HepG2 (cell line): Measurements from ENCODE around the gene COMMD7. TPM values are rescaled to one million over a fixed set of nuclear protein-coding genes. Genes with fewer than 3 reads are reported as not detected.
A peak's percentile ranks its signal among the peaks of the same experiment; 100 is the strongest.

ENCODE experiments used
- AKAP8 ChIP-seq: sonication (generic); formaldehyde crosslinking; IDR thresholded peaks from 2 replicates; pipeline ENCODE4 v1.5.1; 2020; ENCODE audit warnings: mild to moderate bottlenecking, missing genetic modification reagents
- ARID3A ChIP-seq: IDR thresholded peaks from 2 replicates; pipeline ENCODE4 v1.6.1; 2012; ENCODE audit warnings: low read depth, low read length, improper control_type of control experiment
- GLMP ChIP-seq: sonication (generic); formaldehyde crosslinking; IDR thresholded peaks from 2 replicates; pipeline ENCODE4 v1.9.0; 2021; ENCODE audit warnings: missing genetic modification reagents, mild to moderate bottlenecking, borderline replicate concordance
- HIC2 ChIP-seq: sonication (generic); formaldehyde crosslinking; IDR thresholded peaks from 2 replicates; pipeline ENCODE4 v1.9.0; 2022; ENCODE audit warnings: low read depth, missing genetic modification reagents
- JUNB ChIP-seq: sonication (generic); formaldehyde crosslinking; IDR thresholded peaks from 2 replicates; pipeline ENCODE4 v1.8.0; 2022; ENCODE audit warnings: missing genetic modification reagents, mild to moderate bottlenecking, borderline replicate concordance
- MEIS2 ChIP-seq: sonication (generic); formaldehyde crosslinking; IDR thresholded peaks from 2 replicates; pipeline ENCODE4 v1.9.0; 2021; ENCODE audit warnings: mild to moderate bottlenecking, missing genetic modification reagents
- SMARCC2 ChIP-seq: fragments of 450-650 bp; IDR thresholded peaks from 2 replicates; pipeline ENCODE4 v1.6.1; 2017; ENCODE audit warnings: antibody characterized with exemption, mild to moderate bottlenecking
- ZBTB46 ChIP-seq: sonication (generic); formaldehyde crosslinking; IDR thresholded peaks from 2 replicates; pipeline ENCODE4 v1.4.0; 2020; ENCODE audit warnings: mild to moderate bottlenecking, missing genetic modification reagents, borderline replicate concordance
- ZNF138 ChIP-seq: sonication (generic); formaldehyde crosslinking; IDR thresholded peaks from 2 replicates; pipeline ENCODE4 v1.5.0; 2020; ENCODE audit warnings: mild to moderate bottlenecking, low read depth, missing genetic modification reagents
- ZNF646 ChIP-seq: sonication (generic); formaldehyde crosslinking; IDR thresholded peaks from 2 replicates; pipeline ENCODE4 v1.9.0; 2021; ENCODE audit warnings: mild to moderate bottlenecking, missing genetic modification reagents
- ZNF660 ChIP-seq: sonication (generic); formaldehyde crosslinking; IDR thresholded peaks from 2 replicates; pipeline ENCODE4 v1.5.1; 2020; ENCODE audit warnings: mild to moderate bottlenecking, low read depth, missing genetic modification reagents, borderline replicate concordance
- polyA plus RNA-seq, 8 experiments: library from polyadenylated mRNA; depleted of rRNA in 3 of 8; stranded (reverse) in 7 of 8; unstranded in 1 of 8; fragments of >200 nt; fragmentation: Illumina TruSeq in 4 of 8; extraction: Trizol in 4 of 8; gene quantifications; 2 replicates each; pipeline versions ENCODE4 v1.2.1 to v1.2.3, GENCODE V29; 2011 to 2016; ENCODE audit warnings: low read depth in 4 of 8, missing spikeins in 1 of 8, mixed read lengths in 1 of 8; ENCODE audit not compliant: insufficient read depth in 1 of 8
- total RNA-seq, 5 experiments: library from RNA; depleted of rRNA; stranded (reverse); fragments of >200 nt; fragmentation: Illumina TruSeq; extraction: Trizol; gene quantifications; 2 replicates each; pipeline ENCODE4 v1.2.3, GENCODE V29; 2016; ENCODE audit warnings: low read depth in 1 of 5
- TF ChIP-seq, protein P1 (sequence below): sonication (generic); formaldehyde crosslinking; IDR thresholded peaks from 2 replicates; pipeline ENCODE4 v1.4.0; 2020; ENCODE audit warnings: missing genetic modification reagents

COMMD7 gene
- total and polyA plus RNA-seq, 2 of the 13 experiments (the other 11 are each of a cell fraction or from before 2014, with no cell fraction given) = 42.1 to 53.3 TPM

DNA sequence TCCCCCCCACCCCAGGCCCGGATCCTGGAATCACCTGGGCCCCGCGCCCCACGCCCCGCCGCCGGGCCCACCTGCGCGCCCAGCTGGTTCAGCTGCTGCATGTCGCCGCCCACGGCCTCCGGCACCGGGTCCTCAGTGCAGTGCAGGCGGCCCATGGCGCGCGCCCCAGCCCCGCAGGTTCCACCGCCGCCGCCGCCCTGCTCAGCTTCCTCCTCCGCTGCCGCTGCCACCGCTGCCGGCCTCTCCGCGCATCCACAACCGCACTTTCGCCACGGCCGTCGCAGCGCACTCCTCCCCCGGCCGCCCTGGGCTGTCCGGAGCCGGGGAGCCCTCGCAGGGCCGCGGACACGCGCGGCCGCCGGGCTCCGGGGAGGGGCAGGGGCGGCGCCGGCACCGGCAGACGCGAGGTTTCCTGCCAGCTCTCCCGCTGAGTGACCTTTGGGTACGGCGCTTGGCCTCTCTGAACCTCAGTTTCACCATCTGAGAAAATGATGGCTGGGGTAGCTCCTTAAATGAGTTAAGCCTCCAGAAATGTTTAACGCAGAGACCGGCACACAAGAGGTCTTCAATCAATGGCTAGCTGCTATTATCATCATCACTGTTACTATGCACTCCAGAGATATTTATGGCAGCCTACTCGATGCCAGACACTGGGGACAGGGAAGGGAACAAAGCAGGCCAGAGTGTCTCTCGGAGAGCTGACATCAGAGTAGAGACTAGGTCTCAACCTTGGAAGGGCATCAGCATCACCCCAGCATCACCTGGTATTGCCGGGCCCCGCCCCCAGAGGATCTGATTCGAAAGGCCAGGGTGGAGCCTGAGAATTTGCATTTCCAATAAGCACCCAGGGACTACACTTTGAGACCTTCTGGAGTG, at the start of gene COMMD7 (continued):
- TF ChIP-seq ZNF646 (no peak), ZNF660 (no peak), MEIS2 (CRISPR knock-in tag) (peak; percentile 89; the same call in 1 of the 2 replicates), GLMP (CRISPR knock-in tag) (no peak), ARID3A (no peak), JUNB (CRISPR knock-in tag) (no peak), SMARCC2 (no peak), AKAP8 (CRISPR knock-in tag) (no peak), ZBTB46 (no peak), HIC2 (peak; percentile 31; the same call in 1 of the 2 replicates), ZNF138 (0 out of 2 replicates have a peak, but pooled peaks have one; percentile 50)
- TF ChIP-seq, protein P1, sequence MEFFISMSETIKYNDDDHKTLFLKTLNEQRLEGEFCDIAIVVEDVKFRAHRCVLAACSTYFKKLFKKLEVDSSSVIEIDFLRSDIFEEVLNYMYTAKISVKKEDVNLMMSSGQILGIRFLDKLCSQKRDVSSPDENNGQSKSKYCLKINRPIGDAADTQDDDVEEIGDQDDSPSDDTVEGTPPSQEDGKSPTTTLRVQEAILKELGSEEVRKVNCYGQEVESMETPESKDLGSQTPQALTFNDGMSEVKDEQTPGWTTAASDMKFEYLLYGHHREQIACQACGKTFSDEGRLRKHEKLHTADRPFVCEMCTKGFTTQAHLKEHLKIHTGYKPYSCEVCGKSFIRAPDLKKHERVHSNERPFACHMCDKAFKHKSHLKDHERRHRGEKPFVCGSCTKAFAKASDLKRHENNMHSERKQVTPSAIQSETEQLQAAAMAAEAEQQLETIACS (CRISPR knock-in tag) = peak; percentile 63; the same call in 1 of the 2 replicates
